ENCODE measurements around the gene SRSF3.
"Not testable (repeated sequence)": the region's sequence is repeated elsewhere in the genome, so short reads cannot be mapped to it uniquely, and the experiment has no call there.

The SRSF3 gene

DNA sequence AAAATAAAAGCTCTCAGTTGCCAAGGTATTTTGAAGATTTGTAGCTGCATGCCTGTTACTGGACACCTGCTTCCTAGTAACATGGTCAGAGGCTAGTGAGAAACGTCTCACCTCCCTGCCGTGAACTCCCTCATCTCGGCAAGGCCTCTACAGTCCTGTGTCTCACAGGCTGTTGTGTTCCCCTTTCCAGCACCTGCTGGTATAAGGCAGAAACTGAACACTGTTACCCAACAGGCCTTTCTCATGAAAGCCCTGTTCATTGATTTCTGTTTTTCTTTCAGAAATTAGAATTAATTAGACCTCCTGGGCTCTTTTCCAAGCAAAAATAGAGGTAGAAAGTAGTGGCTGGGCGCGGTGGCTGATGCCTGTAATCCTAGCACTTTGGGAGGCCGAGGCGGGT, 17.6 kb upstream of the SRSF3 start:
- no peak for DNase-seq (ENCODE audit: low read depth)

DNA sequence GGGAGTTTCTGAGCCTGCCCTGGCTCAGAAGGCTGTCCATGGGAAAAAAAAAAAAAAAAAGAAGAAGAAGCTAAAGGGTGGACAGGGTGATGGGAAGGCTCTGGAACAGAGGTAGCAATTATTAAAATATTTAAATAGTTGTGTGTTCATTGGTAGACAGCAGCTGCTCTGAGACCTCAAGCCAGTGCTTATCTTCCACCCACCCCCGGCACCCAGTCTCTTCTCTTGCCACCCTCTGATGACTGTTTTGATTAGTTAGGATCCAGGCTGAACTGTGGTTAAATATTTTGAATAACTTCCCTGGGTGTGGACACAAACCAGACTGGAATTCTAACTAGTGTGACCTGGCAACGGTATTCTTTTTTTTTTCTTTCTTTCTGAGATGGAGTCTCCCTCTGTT, 16.9 kb upstream of the SRSF3 start:
- DNase-seq (ENCODE audit: low read depth), result peak; percentile 97

DNA sequence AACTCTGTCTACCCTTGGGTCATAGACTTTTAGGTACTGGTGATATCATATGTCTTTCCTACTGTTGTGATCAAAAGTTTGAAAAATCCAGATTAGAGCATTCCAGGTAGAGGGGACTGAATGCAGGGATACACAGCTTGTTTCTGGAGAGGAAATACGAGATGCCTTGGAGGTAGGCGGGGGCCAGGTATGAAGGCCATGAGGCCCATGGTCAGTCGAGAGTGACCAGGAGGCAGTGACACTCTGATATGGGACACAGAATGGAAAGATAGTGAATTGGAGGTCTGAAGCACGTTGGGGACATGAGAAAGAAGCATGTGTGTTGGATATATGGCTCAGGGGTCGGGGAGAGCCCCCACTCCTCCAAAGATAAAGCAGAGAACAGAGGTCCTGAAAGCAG, 16.1 kb upstream of the SRSF3 start:
- no peak for DNase-seq (ENCODE audit: low read depth)

DNA sequence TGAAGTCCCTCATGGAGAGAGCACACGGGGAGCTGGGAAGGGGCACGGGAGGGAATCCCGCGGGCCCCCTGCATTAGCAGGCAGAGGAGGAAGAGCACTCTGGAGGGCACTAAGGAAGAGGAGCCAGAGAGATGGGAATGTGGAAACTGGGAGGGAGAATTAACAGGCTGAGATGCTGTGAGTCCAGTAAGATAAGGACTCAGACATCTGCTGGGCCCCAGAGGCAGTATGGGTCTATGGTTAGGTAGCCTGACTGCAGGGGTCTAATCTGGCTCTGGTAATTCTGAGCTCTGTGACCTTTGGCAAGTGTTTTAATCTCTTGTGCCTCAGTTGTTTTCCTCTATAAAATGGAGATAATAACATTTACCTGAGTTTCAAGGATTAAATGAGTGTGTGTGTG, 15.7 kb upstream of the SRSF3 start:
- DNase-seq (ENCODE audit: low read depth), result no peak

DNA sequence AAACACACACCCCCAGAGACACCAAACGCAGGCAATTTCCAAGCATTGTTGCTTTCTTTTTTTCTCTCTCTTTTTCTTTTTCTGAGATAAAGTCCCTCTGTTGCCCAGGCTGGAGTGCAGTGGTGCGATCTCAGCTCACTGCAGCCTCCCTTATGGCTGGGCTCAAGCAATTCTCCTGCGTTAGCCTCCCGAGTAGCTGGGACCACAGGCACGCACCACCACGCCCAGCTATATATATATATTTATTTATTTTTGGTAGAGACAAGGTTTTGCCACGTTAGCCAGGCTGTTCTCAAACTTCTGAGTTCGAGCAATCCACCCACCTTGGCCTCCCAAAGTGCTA, 14.0 kb upstream of the SRSF3 start:
- no peak for DNase-seq (ENCODE audit: low read depth)

DNA sequence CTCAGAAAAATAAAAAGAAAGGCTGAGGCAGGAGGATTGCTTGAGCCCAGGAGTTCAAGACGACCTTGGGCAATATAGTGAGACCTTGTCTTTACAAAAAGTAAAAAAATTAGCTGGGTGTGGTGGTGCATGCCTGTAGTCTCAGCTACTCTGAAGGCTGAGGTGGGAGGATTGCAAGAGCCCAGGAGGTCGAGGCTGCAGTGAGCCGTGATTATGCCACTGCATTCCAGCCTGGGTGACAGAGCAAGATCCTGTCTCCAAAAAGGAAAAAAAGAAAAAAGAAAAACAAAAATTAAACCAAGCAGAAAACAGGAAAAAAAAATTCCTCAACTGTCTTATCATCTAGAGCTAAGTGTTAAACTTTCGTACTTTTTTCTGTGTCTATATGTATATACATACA, 12.4 kb upstream of the SRSF3 start:
- no peak for DNase-seq (ENCODE audit: low read depth)

DNA sequence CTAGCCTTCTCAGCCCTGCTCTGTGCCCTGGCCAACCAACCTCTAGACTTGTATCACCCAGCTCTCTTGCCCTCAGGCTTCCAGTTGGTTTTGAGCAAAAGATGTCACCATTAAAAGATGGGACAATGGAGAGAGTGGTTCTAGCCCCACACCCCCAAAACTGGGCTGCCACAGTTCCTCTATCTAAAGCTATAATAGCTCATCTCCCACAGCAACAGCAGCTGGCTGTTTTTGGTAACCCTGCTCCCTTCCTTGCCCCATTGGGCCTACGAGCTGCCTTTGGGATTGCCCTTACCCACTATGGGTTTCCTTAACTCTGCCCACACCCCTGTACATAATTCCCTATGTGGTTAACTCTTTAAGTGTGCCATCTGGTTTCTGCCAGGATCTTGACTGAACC, 7.6 kb upstream of the SRSF3 start:
- no peak for DNase-seq (ENCODE audit: low read depth)

DNA sequence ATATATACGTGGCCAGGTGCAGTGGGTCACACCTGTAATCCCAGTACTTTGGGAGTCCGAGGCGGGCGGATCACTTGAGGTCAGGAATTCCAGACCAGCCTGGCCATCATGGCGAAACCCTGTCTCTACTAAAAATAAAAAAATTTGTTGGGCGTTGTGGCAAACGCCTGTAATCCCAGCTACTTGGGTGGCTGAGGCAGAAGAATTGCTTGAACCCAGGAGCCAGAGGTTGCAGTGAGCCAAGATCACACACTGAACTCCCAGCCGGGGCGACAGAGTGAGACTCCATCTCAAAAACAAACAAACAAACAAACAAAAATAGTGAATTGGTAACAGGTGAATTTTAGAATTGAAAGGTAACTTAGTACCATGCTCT, 5.1 kb upstream of the SRSF3 start:
- DNase-seq (ENCODE audit: low read depth), result not testable (repeated sequence)

DNA sequence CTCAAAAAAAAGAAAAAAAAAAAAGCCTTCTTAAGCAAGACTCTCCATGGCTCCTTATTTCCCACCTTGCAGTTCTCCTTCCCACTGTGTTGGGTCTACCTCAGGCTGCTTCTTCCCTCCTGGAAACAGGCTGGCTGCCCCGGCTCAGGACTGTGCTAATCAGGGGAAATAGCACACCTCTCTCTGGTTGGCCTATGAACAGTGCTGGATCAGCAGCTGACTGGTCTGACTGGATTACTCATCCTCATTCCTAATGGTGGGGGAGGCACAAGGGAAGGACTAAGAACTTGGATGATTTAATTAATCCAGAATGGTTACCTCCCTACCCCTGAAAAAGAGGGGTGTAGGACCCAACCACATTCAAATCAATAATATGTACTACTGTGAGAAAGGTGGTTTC, 3.9 kb upstream of the SRSF3 start:
- DNase-seq (ENCODE audit: low read depth), result no peak

DNA sequence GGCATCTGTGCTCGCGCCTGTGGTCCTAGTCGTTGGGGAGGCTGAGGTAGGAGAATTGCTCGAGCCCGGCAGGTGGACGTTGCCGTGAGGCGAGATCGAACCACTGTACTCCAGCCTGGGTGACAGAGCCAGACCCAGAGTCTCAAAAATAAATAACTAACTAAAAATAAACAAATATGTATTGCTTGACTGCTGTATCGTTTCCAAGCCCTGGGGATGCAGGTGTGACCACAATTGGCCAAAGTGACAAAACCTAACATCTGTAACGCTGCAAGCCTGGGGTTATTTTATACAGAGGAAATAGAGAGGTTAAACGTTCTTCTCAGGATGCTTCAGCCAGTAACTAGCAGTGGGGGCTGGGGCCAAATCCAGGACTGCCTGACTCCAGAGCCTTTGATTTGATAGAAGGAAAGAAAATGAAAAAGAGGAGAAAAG, 1.9 kb upstream of the SRSF3 start:
- no peak for DNase-seq (ENCODE audit: low read depth)

DNA sequence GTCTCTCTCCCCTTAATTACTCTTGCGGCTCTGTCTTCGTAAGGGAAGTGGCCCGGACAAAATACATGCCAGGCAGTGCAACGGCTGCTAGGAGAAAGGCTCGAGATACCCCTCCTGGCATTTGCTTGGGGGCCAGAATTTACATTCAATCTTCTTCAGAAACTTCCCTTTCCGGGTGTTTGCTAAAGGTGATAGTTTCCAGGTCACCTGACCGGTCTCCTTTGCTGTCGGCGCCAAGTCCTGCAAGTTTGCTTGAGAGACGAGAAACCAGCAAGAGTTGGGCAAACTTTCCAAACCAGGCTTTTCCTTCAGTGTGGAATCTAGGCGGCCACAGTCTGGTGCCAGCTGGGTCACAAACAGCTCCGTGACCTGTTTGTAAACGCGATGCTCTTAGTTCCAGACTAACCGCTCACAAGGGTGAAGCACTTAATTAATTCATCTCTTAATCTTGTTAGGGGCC, 563 bp upstream of the SRSF3 start:
- DNase-seq (ENCODE audit: low read depth), result peak; percentile 84

DNA sequence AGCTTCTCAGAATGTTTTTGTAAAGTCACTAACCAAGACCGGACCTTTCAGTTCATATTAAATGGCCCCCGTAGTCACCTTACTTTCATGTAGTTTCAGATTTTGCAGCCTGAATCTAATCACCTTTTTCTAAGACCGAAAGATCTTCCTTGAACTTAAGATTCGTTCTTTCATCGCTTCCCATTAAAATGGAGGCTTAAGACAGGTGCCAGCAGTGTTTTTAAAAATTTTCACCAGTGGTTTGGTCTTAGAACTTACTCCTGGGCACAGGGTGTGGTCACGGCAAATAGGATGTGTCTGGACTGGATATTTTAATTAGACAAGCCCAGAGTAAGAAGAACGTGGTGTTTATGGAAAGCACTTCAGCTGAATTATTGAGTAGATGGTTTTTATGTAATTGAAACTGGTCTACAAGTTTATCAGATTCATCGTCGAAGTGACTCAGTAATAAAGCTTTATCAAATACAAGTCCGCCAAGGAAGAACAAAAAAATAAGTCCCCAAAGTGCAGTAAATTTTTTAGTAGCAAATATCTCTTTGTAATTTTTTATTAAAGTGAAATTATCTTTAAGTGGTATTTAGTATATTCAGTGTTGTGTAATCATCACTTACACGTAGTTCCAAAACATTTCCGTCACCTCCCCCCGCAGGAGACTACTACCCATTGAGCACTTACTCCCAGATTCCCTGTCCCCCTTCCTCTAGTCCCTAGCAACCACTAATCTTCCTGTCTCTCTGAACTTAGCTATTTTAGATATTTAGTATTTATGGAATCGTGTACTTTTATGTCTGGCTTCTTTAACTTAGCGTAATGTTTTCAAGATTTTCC, 868 bp downstream of the SRSF3 start:
- DNase-seq (ENCODE audit: low read depth), result no peak

DNA sequence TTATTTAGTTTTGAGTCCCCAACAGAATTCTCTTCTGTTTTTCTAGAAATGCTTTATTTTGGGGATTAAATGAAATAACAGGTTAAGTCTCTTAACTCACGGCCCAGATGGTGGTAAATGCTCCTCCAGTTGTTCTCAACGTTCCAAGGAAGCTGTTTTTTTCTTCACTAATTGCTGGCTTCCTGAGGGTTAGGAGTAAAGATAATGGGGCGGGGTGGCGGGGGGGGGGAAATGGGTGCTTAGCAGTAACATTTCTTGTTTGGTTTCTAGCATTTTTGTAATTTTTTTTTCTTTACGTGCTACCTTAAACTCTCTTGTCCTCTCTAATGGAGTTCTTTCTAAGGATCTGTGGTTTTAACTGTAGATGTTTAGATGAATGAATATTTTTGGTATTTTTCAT, 2.2 kb downstream of the SRSF3 start:
- DNase-seq (ENCODE audit: low read depth), result no peak

DNA sequence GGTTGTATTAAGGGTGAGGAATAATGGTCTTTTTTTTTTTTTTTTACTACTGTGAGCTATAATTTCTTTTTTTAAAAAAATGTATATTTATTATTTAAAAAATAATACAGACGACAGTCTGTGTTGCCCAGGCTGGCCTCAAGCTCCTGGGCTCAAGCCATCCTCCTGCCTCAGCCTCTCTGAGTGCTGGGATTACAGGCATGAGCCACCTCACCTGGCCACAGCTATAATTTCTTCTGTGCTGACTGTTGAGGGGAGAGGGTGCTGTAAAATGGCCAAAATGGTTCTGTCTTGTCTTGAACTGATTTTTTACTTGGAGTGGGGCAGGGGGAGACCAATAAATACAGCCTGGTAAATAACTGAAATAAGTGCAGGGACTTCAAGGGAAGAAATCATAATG, 3.6 kb downstream of the SRSF3 start:
- no peak for DNase-seq (ENCODE audit: low read depth)

DNA sequence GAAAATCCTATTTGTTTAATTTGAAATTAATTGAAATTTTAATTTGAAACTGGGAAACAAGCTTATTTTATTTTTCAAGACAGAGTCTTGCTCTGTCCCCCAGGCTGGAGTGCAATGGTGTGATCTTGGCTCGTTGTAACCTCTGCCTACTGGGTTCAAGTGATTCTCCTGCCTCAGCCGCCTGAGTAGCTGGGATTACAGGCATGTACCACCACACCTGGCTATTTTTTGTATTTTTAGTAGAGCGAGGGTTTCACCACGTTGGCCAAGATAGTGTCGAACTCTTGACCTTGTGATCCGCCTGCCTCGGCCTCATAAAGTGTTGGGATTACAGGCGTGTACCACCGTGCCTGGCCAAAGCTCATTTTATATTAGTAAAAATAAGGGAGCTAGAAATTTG, 4.2 kb downstream of the SRSF3 start:
- no peak for DNase-seq (ENCODE audit: low read depth)

DNA sequence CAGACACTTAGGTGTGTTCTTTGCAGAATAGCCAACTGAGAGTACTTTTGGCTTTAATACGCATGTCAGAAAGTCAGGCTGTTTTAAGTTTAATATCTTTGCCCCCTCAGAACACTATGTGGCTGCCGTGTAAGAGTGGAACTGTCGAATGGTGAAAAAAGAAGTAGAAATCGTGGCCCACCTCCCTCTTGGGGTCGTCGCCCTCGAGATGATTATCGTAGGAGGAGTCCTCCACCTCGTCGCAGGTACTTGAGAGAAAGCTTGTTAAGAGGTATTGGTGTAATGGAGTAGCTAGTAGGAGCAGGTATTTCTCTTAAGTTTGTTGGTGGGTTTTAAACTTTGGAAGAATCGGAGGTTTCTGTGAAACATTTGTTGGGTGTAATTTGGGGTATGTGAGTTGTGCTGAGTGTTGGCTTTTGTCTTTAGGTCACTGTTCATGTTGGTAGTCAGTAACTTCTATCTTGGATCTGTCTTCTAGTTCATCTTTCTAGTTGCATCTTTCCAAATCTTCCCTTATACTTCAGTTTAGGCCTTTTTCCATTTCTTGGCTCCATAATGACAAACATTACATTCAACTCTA, 4.7 kb downstream of the SRSF3 start:
- DNase-seq (ENCODE audit: low read depth), result no peak

DNA sequence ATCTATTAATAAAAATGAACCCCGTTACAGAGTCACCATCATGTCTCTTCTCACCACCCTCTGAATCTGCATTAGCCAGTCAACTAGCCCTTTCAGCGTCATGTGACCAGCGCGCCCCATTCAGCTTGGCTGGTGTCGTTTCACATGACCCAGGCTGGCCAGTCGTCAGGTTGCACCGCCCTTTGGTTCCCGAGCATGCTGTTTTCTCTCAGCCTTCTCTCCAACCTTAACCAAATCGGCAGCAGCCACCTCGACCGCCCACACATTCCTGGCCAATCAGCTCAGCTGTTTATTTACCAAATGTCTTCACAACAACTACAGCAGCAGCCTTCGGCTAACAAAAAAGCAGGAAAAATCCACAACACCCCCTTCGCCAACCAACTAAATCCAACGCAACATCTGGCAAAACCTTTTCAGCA, 5.6 kb downstream of the SRSF3 start:
- no peak for DNase-seq (ENCODE audit: low read depth)

DNA sequence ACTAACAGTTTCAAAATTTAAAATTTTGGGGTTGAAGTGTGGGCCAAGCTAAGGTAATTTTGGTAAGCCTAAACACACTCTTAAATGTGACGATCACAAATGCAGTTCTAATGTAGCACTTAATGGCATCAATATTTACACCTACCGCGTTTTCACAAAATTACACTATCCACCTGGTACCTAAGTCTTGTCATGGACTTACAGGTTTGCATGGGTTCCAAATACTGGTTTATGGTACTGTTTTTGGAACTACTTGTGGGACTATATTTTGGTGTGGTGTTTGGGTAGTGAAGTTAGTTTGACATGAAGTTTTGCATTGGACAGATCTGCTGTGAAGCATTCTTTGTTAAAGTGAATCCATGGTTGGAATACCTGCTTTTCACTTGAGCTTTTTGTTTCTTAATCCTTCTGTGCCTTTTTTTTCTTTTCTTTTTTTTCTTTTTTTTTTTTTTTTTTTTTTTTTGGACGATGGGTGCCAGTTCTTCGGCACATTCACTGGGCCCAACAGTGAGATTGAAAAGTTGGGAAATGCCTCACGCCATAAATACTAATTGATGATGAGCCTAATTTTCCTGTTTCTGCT, 6.5 kb downstream of the SRSF3 start:
- no peak for DNase-seq (ENCODE audit: low read depth)

DNA sequence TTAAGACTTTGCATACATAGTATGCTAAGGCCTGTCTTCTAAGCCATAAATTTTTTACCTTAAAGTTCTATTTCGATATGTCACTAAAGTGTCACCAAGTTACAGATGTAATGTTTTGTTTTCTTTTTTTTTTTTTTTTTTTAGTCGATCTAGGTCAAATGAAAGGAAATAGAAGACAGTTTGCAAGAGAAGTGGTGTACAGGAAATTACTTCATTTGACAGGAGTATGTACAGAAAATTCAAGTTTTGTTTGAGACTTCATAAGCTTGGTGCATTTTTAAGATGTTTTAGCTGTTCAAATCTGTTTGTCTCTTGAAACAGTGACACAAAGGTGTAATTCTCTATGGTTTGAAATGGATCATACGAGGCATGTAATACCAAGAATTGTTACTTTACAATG, 7.7 kb downstream of the SRSF3 start:
- not testable (repeated sequence) for DNase-seq (ENCODE audit: low read depth)

DNA sequence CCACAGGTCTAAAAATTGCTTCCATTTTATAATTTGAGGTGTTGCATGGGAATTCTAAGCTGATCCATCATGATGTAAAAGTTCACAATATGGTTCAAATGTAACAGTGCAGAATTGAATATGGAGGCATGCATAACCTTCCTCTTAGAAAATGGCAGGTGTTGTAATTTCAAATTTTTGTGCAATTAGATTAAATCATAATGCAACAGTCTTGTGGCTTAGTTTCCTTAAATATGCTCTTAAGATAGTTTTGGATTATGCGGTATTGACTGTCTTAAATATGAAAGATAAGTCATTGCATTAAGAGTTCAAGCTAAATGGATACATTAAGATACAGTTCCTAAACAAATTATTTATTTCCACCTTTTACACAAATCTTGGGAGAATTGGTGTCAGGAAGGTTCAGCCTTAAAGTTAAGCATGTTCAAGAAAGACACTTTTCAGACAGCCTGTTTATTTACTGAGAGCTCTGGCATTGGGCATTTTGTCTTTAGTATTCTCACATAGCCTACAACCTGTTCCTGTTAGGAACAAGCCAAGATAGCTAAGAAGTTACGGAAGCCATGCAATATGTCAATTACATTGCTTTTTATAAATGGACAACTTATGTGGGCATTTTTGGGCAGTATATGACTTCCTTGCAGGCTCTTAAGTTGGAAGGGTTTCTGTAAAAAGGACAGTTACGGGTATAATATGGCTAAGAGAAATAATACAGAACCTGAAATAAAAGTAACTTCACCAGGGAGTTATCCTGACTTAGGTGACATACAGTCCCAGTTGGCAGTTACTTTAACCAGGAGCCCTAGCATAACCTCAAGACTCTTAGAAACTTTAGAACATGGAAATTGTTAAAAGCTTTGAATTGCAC, 9.3 kb downstream of the SRSF3 start:
- no peak for DNase-seq (ENCODE audit: low read depth)

DNA sequence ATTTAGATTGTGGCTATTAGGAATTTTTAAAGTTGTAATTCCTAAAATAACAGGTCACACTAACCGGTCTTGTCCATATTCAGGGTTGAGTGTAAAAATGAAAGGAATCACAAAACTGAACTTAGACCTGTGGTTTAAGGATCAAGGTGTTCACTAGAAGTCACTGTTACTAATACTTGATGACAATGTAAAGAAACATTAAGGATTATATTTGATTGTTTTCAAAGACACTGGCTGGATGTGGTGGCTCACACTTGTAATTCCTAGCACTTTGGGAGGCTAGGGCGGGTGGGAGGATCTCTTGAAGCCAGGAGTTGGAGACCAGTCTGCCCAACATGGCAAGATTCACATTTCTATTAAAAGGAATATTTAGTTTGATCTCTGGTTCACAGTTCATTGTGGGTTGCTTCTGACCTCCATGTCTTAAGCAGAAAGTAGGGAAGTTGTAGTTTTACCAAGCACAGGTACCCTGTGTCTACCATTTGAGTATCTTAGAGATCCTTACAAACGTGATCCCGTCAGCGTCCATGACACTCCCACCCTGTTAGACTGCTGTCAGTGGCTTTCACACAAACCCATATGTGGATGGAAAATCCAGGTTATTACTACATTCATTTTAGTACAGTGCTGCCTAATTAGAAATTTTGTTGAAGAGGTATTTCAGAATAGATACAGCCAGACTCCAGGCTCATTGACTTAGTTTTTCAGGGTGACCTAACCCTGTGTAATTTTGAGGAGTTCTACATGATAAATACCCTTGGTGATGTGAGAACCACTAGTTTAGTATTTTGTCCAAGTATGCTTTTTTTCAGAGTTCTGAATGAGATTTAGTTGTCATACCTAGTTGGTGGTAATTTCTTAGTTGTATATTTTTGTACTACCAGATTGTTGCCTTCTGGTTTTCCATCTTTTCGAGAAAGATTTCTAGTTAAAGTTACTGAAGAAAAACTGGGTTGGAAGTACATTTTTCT, 10.2 kb downstream of the SRSF3 start:
- no peak for DNase-seq (ENCODE audit: low read depth)
